Chondrocyte (in vitro differentiated cells): Measurements from ENCODE around the gene RUNX2. TPM values are rescaled to one million over a fixed set of nuclear protein-coding genes. Genes with fewer than 3 reads are reported as not detected.

Source experiments
- DNase-seq: peaks from one replicate; pipeline ENCODE4 v3.0.0; 2021; ENCODE audit warnings: mixed read lengths, low spot score
- H3K27ac Mint-ChIP-seq: one replicate; pipeline ENCODE4 v1.8.0; 2021; ENCODE audit warnings: mild to moderate bottlenecking, moderate library complexity, mixed read lengths; ENCODE audit not compliant: unreplicated experiment
- H3K27me3 Mint-ChIP-seq: 2 replicates; pipeline ENCODE4 v1.8.0; 2021; ENCODE audit warnings: low read depth, mixed read lengths
- H3K36me3 Mint-ChIP-seq: 2 replicates; pipeline ENCODE4 v1.8.0; 2021; ENCODE audit warnings: low read depth, mixed read lengths
- H3K4me1 Mint-ChIP-seq: 2 replicates; pipeline ENCODE4 v1.8.0; 2021; ENCODE audit warnings: low read depth, mild to moderate bottlenecking, mixed read lengths
- H3K4me3 Mint-ChIP-seq: one replicate; pipeline ENCODE4 v1.8.0; 2021; ENCODE audit warnings: mild to moderate bottlenecking, moderate library complexity, mixed read lengths; ENCODE audit not compliant: unreplicated experiment
- H3K9me3 Mint-ChIP-seq: 2 replicates; pipeline ENCODE4 v1.8.0; 2021; ENCODE audit warnings: low read depth, mixed read lengths
- total RNA-seq: library from RNA; stranded (reverse); gene quantifications from 3 replicates; pipeline ENCODE4 v1.2.1, GENCODE V29; 2021
- TF ChIP-seq, protein P1 (sequence below): fragments of 200-600 bp; sonication (generic); IDR thresholded peaks from 2 replicates; pipeline ENCODE4 v1.5.0; 2021; ENCODE audit warnings: antibody characterized with exemption, mild to moderate bottlenecking, moderate library complexity

The RUNX2 gene
- total RNA-seq, 1 donor from 2014 or later = 12.2 TPM

DNA sequence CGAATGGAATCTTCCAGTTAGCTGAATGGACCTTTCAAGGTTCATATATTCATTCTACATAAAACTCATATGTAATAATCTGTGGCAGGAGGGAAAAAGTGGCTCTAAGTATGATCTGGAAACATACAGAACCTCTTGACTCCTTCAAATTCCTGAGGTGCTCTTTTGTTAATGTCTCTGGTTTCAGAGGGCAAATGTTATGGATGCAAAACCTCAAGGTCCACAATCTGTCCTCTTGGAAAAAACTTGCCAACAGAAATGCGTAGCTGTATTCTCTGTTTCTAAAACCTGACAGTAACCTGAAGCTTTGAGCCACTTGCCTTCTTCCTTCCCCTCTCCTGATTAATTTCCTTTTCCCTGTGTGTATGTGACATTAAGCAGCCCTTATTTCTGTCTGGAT lies 130.5 kb downstream of the RUNX2 start:
- Mint-ChIP-seq H3K9me3 (no peaks in the 10 kb centered on the region), H3K4me3 (no peak overlapping the region), H3K27ac (no peak overlapping the region), H3K4me1 (peaks cover 8% of the 10 kb centered on the region), H3K36me3 (peaks cover 5% of the 10 kb centered on the region), H3K27me3 (no peaks in the 10 kb centered on the region)
- DNase-seq = no peak
- TF ChIP-seq, protein P1, sequence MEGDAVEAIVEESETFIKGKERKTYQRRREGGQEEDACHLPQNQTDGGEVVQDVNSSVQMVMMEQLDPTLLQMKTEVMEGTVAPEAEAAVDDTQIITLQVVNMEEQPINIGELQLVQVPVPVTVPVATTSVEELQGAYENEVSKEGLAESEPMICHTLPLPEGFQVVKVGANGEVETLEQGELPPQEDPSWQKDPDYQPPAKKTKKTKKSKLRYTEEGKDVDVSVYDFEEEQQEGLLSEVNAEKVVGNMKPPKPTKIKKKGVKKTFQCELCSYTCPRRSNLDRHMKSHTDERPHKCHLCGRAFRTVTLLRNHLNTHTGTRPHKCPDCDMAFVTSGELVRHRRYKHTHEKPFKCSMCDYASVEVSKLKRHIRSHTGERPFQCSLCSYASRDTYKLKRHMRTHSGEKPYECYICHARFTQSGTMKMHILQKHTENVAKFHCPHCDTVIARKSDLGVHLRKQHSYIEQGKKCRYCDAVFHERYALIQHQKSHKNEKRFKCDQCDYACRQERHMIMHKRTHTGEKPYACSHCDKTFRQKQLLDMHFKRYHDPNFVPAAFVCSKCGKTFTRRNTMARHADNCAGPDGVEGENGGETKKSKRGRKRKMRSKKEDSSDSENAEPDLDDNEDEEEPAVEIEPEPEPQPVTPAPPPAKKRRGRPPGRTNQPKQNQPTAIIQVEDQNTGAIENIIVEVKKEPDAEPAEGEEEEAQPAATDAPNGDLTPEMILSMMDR = no peak

DNA sequence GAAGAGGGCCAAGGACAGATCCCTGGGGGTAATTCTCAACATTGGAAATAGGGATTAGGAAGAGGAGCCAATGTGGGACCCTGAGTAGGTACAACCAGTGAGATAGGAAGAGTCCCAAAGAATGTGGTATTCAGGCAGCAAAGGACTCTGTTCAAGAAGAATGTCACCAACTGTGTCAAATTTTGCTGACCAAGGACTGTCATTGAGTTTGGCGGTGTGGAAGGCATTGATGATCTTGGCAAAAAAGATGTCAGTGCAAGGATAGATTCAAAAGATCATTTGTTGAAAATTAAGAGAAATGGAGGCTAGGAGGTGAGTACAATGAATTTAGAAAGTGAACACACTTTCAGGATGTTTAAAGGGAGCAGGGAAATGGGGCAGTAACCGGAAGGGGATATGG lies 132.0 kb downstream of the RUNX2 start:
- TF ChIP-seq, protein P1 = no peak
- Mint-ChIP-seq H3K27me3 (no peaks in the 10 kb centered on the region), H3K27ac (no peak overlapping the region), H3K9me3 (no peaks in the 10 kb centered on the region), H3K4me1 (peaks cover 8% of the 10 kb centered on the region), H3K36me3 (peaks cover 5% of the 10 kb centered on the region), H3K4me3 (no peak overlapping the region)
- no peak for DNase-seq

DNA sequence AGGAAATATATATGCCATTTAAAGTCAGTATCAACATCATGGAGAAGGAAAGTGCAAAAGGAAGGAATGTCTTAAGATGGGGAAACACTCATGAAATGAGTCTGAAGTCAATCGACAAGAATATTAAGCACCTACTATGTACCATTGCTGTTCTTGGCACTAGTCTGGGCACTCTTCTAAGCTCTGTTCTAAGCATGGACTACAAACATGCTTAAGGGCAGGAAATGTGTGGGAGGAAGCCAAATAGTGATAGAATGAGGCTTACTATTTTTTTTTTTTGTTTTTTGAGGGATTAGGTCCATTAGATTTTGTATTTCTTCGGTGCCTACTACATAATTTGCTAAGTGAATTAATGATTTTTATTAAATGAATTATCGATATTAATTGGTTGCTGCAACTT lies 133.4 kb downstream of the RUNX2 start:
- TF ChIP-seq, protein P1 = no peak
- no peaks in the 10 kb centered on the region for H3K27me3 Mint-ChIP-seq
- peaks cover 4% of the 10 kb centered on the region for H3K36me3 Mint-ChIP-seq
- H3K9me3 Mint-ChIP-seq = no peaks in the 10 kb centered on the region
- H3K27ac Mint-ChIP-seq = no peak overlapping the region
- no peak overlapping the region for H3K4me3 Mint-ChIP-seq
- DNase-seq = no peak
- peaks cover 8% of the 10 kb centered on the region for H3K4me1 Mint-ChIP-seq

DNA sequence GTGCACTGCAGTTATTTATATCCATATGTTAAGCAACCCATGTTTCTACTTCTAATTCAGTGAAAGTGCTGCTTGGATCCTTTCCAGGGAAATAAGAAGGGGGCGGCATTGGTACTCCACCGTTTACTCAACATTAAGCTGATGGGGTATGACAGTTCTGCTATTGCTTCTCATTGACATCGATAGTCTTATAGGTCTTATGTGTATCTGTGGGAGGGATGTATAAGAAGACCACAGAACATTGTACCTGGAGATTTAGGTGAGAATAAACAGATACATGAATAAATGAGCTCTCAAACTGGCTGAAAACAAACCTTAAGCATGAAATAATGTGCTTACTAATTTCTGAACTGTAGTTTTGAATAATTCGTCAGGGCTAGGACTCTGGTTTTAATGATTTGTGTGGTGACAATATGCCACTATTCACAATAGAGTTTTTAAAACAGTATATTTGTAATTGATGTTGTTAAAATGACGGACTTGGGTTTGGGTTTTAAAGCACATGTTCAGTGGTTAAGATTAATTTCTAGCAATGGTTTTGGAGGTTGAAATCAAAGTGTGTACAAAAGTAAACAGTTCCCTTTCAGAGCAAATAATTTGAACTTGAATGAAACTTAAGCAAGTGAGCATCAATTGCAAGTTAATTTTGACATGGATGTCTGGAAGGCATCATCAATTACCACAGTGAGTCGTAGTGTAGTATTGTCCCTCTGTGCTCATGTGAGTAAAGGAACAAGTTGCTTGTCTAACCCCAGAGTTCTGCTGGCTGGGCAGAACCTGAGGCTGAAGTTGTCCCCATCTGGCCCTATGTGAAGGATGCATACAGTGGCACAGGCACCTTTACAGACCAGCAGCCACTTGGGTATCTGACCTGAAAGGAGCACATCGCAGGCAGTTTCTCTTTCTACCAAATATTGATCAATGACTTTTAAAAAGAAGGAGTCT lies 134.3 kb downstream of the RUNX2 start:
- peak overlapping the region; percentile 72 for H3K27ac Mint-ChIP-seq
- H3K4me1 Mint-ChIP-seq = peaks cover 8% of the 10 kb centered on the region
- DNase-seq = no peak
- no peak overlapping the region for H3K4me3 Mint-ChIP-seq
- TF ChIP-seq, protein P1 = no peak
- no peaks in the 10 kb centered on the region for H3K36me3 Mint-ChIP-seq
- H3K27me3 Mint-ChIP-seq = no peaks in the 10 kb centered on the region
- no peaks in the 10 kb centered on the region for H3K9me3 Mint-ChIP-seq

DNA sequence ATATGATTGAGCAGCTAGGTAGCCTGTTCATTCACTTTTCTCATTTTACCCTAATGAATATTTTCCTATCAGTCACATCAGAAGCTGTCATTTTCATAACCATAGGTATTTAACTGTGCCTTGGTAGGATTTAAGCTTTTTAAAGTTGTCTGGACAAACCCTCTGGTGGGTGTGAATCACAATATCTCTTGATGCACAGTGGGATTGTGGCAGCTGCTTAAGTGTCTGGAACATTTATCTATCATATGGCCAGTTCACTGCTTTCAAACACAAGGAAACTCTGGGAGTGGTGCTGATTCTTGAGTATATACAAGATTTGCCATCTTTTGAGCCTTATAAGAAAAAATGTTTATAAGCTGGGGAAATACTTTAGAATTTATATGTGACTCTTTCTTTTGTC lies 136.6 kb downstream of the RUNX2 start:
- DNase-seq = no peak
- Mint-ChIP-seq H3K27ac (no peak overlapping the region), H3K9me3 (no peaks in the 10 kb centered on the region), H3K4me3 (no peak overlapping the region), H3K4me1 (peaks cover 8% of the 10 kb centered on the region), H3K36me3 (peaks cover 2% of the 10 kb centered on the region), H3K27me3 (no peaks in the 10 kb centered on the region)
- TF ChIP-seq, protein P1 = no peak
